DMS53 treated with DMSO at 0.1 percent for 48 hours (cell line): ENCODE results near the gene GFOD2.

Source experiments
- DNase-seq: peaks from one replicate; lab custom pipeline; 2025; ENCODE audit not compliant: unreplicated experiment; lab: John Stamatoyannopoulos, UW

Gene GFOD2

GRCh38 chr16:67673712-67674580 is 45.2 kb downstream of the GFOD2 start:
- DNase-seq: peak; percentile 21

GRCh38 chr16:67672739-67673662 is 46.1 kb downstream of the GFOD2 start:
- DNase-seq: peak; percentile 12

DNA sequence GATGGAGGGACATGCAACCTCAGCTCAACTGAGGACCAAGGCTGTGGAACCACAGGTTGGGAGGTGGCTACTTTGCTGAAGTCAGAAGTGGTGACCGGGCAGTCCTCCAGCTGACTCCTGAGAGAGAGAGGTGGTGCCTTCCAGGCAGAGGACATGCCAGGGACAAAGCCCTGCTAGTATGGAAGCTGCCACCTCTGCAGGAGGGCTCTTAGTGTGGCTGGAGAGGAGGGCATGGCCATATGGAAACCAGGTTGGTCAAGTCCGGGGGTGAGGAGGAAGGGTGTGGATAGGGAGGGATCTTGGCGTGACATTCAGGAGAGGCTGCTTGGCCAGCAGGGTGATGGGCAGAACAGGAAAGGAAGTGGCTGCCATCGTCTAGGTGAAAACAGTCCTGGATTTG is 46.8 kb downstream of the GFOD2 start:
- DNase-seq: no peak

DNA sequence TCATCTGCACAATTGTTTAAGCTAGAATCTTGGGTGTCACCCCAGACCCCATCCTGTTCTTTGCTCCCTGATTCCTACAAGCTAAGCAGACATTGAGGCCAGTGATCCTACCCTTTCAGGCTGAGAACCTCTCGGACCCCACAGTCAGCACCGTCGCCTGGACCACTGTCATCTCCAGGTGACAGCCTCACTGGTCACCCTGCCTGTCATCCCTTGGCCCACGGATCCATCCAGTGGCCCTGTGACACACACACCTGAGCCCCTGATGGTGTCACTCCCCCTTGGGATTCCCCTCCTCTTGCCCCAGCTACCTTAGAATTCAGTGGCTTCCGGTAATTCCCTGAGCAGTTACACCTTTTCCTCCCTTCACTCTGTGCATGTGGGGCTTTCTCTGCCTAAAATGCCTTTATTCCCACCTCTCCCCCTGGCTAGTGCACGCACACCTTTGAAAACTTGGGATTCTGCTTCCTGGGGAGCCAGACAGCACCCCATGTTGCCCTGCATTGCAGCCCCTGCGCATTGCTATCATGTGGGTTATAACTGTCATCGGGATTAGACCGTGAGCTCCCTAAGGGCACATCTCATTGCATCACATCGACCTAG is 49.5 kb downstream of the GFOD2 start:
- no peak for DNase-seq

- DNase-seq: no peak
Observed at GRCh38 chr16:67668495-67669157, 50.5 kb downstream of the GFOD2 start.

DNA sequence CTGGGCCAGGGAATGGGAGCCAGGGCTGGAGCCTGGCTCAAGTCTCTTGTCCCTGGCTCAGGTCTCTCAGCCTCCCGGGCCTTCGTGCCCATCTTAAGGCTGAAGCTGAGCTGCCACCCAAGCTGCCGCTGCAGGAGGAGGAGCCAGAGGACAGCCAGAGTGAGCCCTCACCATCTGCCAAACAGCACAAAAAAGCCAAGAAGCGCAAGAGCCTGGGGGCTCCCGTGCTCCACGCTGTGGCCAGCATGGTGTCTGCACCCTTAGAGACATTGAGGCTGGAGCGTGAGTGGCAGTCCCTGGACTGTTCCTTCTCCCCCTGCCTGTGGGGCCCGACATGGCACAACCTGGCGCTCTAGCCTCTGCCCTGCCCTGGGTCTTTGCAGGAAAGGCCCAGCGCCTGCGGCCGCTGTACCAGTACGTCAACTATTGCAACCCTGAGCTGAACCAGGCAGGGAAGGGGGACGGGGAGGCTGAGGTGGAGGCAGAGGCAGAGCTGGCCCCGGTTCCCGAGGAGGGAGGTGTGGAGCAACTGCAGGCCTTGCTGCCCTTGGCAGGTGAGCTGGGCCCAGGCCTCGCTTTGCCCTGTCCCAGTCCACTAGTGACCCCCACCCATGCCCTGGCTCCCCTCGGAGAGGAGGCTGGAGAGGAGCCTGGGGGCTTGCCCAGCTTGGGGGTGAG is 51.2 kb downstream of the GFOD2 start:
- DNase-seq: peak; percentile 87

- no peak for DNase-seq
Observed at GRCh38 chr16:67667453-67667816, 51.7 kb downstream of the GFOD2 start.

GRCh38 chr16:67666559-67667452 is 52.3 kb downstream of the GFOD2 start, which contains the start of the genes C16orf86 and ENKD1:
TSS of gene C16orf86 (plus strand) at chr16:67666814. CDS start at chr16:67666971, 157 bp downstream.
TSS of gene ENKD1 (minus strand) at chr16:67666750. CDS start at chr16:67666442, 308 bp downstream.
- peak; percentile 37 for DNase-seq

- no peak for DNase-seq
Observed at GRCh38 chr16:67666032-67666551, 53.0 kb downstream of the GFOD2 start.

- DNase-seq: no peak
Observed at GRCh38 chr16:67665598-67665997, 53.5 kb downstream of the GFOD2 start.

- no peak for DNase-seq
Observed at GRCh38 chr16:67664871-67665270, 54.2 kb downstream of the GFOD2 start.

GRCh38 chr16:67664258-67664657 is 54.9 kb downstream of the GFOD2 start:
- no peak for DNase-seq

GRCh38 chr16:67663877-67664222 is 55.3 kb downstream of the GFOD2 start:
- DNase-seq: no peak

- no peak for DNase-seq
Observed at GRCh38 chr16:67663151-67663876, 55.8 kb downstream of the GFOD2 start.

DNA sequence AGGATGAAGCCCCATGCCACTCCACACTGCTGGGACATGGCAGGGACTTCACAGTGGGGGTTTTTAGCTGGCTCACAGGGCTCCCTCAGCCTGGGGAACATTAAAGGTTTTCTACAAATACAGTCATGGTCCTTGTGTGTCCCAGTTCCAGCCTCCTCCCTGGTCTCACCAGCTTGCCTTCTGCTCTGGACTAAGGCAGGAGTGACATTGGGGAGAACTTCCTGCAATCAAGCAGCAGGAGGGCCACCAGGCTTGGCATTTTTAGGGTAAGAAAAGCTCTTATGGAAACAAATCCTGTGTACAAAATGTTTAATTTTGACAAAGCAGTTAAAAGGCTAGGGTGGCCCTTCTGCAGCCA is 56.5 kb downstream of the GFOD2 start:
- DNase-seq: no peak

- DNase-seq: no peak
Observed at GRCh38 chr16:67661886-67662652, 57.0 kb downstream of the GFOD2 start.

DNA sequence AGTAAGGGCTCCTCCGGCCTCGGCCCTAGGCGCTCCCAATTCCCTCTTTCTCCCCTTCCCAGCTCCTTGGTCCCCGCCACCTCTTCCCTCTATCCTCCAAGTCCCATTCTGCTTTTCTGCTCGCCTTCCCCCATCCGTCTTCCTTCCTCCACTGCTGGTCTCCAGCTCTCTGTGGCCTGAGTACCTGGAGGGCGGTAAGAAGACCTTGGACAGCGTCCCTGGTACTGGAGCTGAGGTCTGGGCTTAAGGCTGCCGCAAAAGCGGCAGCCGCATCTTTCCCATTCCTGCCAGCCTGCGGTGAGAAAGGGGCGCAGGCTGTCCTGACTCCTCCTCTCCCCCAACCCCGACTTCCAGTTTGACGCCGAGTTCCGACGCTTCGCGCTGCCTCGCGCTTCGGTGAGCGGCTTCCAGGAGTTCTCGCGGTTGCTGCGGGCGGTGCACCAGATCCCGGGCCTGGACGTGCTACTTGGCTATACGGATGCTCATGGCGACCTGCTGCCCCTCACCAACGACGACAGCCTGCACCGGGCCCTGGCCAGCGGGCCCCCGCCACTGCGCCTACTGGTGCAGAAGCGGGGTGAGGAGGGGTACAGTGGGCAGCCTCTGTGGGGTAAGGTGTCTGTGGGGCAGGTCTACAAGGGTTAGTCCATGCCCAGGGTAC is 57.9 kb downstream of the GFOD2 start:
- DNase-seq: peak; percentile 36
